Measurements from ENCODE around the gene ZBED4.

The ZBED4 gene

DNA sequence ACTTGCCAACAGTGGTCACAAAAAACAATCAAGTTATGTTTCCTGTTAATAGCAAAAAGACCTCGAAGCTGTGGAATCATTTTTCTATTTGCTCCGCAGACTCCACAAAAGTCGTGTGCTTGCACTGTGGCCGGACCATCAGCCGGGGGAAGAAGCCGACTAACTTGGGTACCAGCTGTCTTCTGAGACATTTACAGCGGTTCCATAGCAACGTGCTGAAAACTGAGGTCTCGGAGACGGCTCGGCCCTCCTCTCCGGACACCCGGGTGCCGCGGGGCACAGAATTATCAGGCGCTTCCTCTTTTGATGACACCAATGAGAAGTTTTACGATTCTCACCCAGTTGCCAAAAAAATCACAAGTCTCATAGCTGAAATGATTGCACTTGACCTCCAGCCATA lies 31.6 kb downstream of the ZBED4 start:
- H3K36me3 ChIP-seq (ENCODE audit: insufficient read depth, low read length) = peaks cover 65% of the 10 kb centered on the region
- H3K9ac ChIP-seq (ENCODE audit: low read depth, low read length) = no peak overlapping the region
- H3K9me3 ChIP-seq (replicated peaks; ENCODE audit: low read length) = no peaks in the 10 kb centered on the region
- H3K4me1 ChIP-seq (ENCODE audit: control insufficient read depth, insufficient read depth, low read length) = no peaks in the 10 kb centered on the region
- H3K4me3 ChIP-seq (ENCODE audit: low read length) = no peak overlapping the region
- no peaks in the 10 kb centered on the region for H3K27me3 ChIP-seq (ENCODE audit: control insufficient read depth, insufficient read depth, low read length)
- no peak overlapping the region for H3K4me2 ChIP-seq (ENCODE audit: low read length)

DNA sequence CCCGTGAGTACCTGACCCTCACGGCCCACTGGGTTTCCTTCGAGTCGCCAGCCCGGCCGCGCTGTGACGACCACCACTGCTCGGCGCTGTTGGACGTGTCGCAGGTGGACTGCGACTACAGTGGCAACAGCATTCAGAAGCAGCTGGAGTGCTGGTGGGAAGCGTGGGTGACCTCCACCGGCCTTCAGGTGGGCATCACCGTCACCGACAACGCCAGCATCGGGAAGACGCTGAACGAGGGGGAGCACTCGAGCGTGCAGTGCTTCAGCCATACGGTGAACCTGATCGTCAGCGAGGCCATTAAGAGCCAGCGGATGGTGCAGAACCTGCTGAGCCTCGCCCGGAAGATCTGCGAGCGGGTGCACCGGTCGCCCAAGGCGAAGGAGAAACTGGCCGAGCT lies 32.2 kb downstream of the ZBED4 start:
- no peak overlapping the region for H3K4me3 ChIP-seq (ENCODE audit: low read length)
- H3K9ac ChIP-seq (ENCODE audit: low read depth, low read length) = no peak overlapping the region
- no peaks in the 10 kb centered on the region for H3K9me3 ChIP-seq (replicated peaks; ENCODE audit: low read length)
- H3K36me3 ChIP-seq (ENCODE audit: insufficient read depth, low read length) = peaks cover 65% of the 10 kb centered on the region
- no peaks in the 10 kb centered on the region for H3K27me3 ChIP-seq (ENCODE audit: control insufficient read depth, insufficient read depth, low read length)
- H3K4me1 ChIP-seq (ENCODE audit: control insufficient read depth, insufficient read depth, low read length) = no peaks in the 10 kb centered on the region
- H3K4me2 ChIP-seq (ENCODE audit: low read length) = no peak overlapping the region

DNA sequence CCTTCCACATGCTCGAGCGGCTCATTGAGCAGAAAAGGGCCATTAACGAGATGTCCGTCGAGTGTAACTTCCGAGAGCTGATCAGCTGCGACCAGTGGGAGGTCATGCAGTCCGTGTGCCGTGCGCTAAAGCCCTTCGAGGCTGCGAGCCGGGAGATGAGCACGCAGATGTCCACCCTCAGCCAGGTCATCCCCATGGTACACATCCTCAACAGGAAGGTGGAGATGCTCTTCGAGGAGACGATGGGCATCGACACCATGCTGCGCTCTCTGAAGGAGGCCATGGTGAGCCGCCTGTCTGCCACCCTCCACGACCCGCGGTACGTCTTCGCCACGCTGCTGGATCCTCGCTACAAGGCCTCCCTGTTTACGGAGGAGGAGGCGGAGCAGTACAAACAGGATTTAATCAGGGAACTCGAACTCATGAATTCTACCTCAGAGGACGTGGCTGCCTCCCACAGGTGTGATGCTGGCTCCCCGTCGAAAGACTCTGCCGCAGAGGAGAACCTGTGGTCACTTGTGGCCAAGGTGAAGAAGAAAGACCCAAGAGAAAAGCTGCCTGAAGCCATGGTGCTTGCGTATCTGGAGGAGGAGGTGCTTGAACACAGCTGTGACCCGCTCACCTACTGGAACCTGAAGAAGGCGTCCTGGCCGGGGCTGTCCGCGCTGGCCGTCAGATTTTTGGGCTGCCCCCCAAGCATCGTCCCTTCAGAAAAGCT lies 32.9 kb downstream of the ZBED4 start:
- no peak overlapping the region for H3K9ac ChIP-seq (ENCODE audit: low read depth, low read length)
- H3K27me3 ChIP-seq (ENCODE audit: control insufficient read depth, insufficient read depth, low read length) = no peaks in the 10 kb centered on the region
- no peaks in the 10 kb centered on the region for H3K4me1 ChIP-seq (ENCODE audit: control insufficient read depth, insufficient read depth, low read length)
- H3K4me2 ChIP-seq (ENCODE audit: low read length) = no peak overlapping the region
- peaks cover 70% of the 10 kb centered on the region for H3K36me3 ChIP-seq (ENCODE audit: insufficient read depth, low read length)
- H3K4me3 ChIP-seq (ENCODE audit: low read length) = no peak overlapping the region
- no peaks in the 10 kb centered on the region for H3K9me3 ChIP-seq (replicated peaks; ENCODE audit: low read length)

DNA sequence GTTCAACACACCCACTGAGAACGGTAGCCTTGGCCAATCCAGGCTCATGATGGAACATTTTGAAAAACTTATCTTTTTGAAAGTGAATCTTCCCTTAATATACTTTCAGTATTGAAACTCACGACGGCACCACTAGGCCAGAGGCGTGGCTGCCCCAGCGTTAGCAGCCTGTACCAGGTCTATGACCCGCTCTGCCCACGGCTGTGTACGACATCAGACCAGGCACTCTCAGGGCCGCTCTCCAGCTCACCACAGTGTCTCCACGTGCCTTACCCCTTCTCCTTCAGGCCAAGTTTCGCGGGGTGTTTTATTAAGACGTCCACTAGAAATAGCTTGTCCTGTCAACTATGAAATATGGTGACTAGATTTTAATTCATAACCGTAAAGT lies 33.4 kb downstream of the ZBED4 start:
- Histone ChIP-seq H3K9ac (ENCODE audit: low read depth, low read length) (no peak overlapping the region), H3K9me3 (replicated peaks; ENCODE audit: low read length) (no peaks in the 10 kb centered on the region), H3K4me3 (ENCODE audit: low read length) (no peak overlapping the region), H3K36me3 (ENCODE audit: insufficient read depth, low read length) (peaks cover 72% of the 10 kb centered on the region), H3K4me1 (ENCODE audit: control insufficient read depth, insufficient read depth, low read length) (no peaks in the 10 kb centered on the region), H3K4me2 (ENCODE audit: low read length) (no peak overlapping the region), H3K27me3 (ENCODE audit: control insufficient read depth, insufficient read depth, low read length) (no peaks in the 10 kb centered on the region)

DNA sequence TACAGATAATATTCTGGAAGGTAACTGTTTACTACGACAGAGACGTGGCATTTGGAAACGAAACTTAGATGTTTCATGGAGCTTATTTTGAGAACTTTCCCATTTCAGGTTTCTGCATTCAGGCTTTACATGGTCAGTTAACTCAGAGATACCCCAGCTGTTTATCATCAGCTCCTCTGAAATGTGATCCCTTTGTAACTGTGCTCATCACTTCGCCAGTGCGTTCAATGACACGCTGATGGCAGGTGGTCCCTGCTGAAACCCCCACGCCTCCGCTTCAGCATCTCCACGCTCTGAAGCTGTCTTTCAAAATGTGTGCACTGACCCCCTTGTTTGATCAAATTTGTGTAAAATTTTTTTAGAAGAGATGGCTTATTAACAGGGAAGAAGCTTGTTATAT lies 34.1 kb downstream of the ZBED4 start:
- H3K4me1 ChIP-seq (ENCODE audit: control insufficient read depth, insufficient read depth, low read length) = no peaks in the 10 kb centered on the region
- H3K9ac ChIP-seq (ENCODE audit: low read depth, low read length) = no peak overlapping the region
- peaks cover 78% of the 10 kb centered on the region for H3K36me3 ChIP-seq (ENCODE audit: insufficient read depth, low read length)
- no peak overlapping the region for H3K4me2 ChIP-seq (ENCODE audit: low read length)
- no peaks in the 10 kb centered on the region for H3K27me3 ChIP-seq (ENCODE audit: control insufficient read depth, insufficient read depth, low read length)
- H3K9me3 ChIP-seq (replicated peaks; ENCODE audit: low read length) = no peaks in the 10 kb centered on the region
- H3K4me3 ChIP-seq (ENCODE audit: low read length) = no peak overlapping the region

GRCh38 chr22:49889071-49889470 lies 35.4 kb downstream of the ZBED4 start:
- Histone ChIP-seq H3K27me3 (ENCODE audit: control insufficient read depth, insufficient read depth, low read length) (no peaks in the 10 kb centered on the region), H3K4me3 (ENCODE audit: low read length) (no peak overlapping the region), H3K9ac (ENCODE audit: low read depth, low read length) (no peak overlapping the region), H3K4me2 (ENCODE audit: low read length) (no peak overlapping the region), H3K4me1 (ENCODE audit: control insufficient read depth, insufficient read depth, low read length) (no peaks in the 10 kb centered on the region), H3K9me3 (replicated peaks; ENCODE audit: low read length) (no peaks in the 10 kb centered on the region), H3K36me3 (ENCODE audit: insufficient read depth, low read length) (peaks cover 73% of the 10 kb centered on the region)

DNA sequence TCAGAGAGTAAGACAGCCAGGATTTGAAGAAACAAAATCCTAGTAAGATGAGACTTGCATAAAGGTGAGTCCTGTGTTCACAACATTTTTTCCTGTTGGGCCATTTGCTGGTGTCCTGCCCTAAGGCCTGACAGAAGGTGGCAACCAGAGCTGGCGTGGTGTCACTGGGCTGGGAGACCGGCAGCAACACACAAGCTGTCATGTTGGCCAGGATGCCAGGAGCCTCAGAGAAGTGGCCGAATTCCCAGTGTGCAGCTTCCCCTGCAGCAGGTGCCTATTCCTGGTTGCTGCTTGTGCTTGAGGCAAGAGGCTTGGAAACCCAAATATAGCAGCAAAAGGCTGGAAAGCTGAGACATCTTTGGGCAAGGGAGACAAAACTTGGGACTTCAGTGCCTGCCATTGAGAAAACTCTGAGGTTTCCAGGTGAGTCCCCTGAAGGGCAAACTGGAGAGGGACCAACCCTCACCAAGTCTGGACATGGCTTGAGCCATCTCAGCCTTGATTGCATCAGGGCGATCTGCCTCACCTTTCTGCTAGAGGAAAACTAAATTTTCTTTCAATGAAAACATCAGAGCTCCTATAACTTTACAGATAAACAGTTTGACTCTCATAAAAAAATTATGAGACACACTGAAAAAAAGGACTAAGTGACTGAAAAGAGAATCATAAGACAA lies 38.7 kb downstream of the ZBED4 start:
- Histone ChIP-seq H3K9me3 (replicated peaks; ENCODE audit: low read length) (no peaks in the 10 kb centered on the region), H3K4me2 (ENCODE audit: low read length) (no peak overlapping the region), H3K9ac (ENCODE audit: low read depth, low read length) (no peak overlapping the region), H3K27me3 (ENCODE audit: control insufficient read depth, insufficient read depth, low read length) (no peaks in the 10 kb centered on the region), H3K4me1 (ENCODE audit: control insufficient read depth, insufficient read depth, low read length) (no peaks in the 10 kb centered on the region), H3K36me3 (ENCODE audit: insufficient read depth, low read length) (peaks cover 47% of the 10 kb centered on the region), H3K4me3 (ENCODE audit: low read length) (no peak overlapping the region)

DNA sequence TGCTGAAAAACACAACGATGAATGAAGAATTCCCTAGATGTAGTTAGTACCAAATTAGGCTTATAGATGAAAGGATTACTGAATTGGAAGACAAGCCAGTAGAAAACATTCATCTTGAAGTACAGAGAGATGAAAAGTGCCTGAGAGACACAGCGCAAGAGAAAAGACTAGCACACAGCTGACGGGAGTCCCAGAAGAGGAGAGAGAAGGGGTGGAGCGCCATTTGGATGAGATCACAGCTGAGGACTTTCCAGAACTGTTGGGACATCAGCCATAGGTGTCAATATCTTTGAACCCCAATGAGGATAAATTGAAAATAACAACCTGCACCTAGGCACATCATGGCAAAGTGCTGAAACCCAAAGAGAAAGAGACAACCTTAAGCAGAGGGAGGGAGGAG lies 39.4 kb downstream of the ZBED4 start:
- H3K36me3 ChIP-seq (ENCODE audit: insufficient read depth, low read length) = peaks cover 41% of the 10 kb centered on the region
- no peaks in the 10 kb centered on the region for H3K27me3 ChIP-seq (ENCODE audit: control insufficient read depth, insufficient read depth, low read length)
- H3K4me3 ChIP-seq (ENCODE audit: low read length) = no peak overlapping the region

GRCh38 chr22:49894322-49895054 lies 40.8 kb downstream of the ZBED4 start:
- Histone ChIP-seq H3K9ac (ENCODE audit: low read depth, low read length) (no peak overlapping the region), H3K4me3 (ENCODE audit: low read length) (no peak overlapping the region), H3K4me1 (ENCODE audit: control insufficient read depth, insufficient read depth, low read length) (no peaks in the 10 kb centered on the region), H3K36me3 (ENCODE audit: insufficient read depth, low read length) (peaks cover 33% of the 10 kb centered on the region), H3K27me3 (ENCODE audit: control insufficient read depth, insufficient read depth, low read length) (no peaks in the 10 kb centered on the region), H3K9me3 (replicated peaks; ENCODE audit: low read length) (no peaks in the 10 kb centered on the region), H3K4me2 (ENCODE audit: low read length) (no peak overlapping the region)

More for the DNA sequence above, 39.4 kb downstream of the ZBED4 start:
- Histone ChIP-seq H3K4me2 (ENCODE audit: low read length) (no peak overlapping the region), H3K9me3 (replicated peaks; ENCODE audit: low read length) (no peaks in the 10 kb centered on the region), H3K4me1 (ENCODE audit: control insufficient read depth, insufficient read depth, low read length) (no peaks in the 10 kb centered on the region), H3K9ac (ENCODE audit: low read depth, low read length) (no peak overlapping the region)

- Histone ChIP-seq H3K36me3 (ENCODE audit: insufficient read depth, low read length) (peaks cover 29% of the 10 kb centered on the region), H3K4me3 (ENCODE audit: low read length) (no peak overlapping the region), H3K9me3 (replicated peaks; ENCODE audit: low read length) (no peaks in the 10 kb centered on the region), H3K4me1 (ENCODE audit: control insufficient read depth, insufficient read depth, low read length) (no peaks in the 10 kb centered on the region), H3K9ac (ENCODE audit: low read depth, low read length) (no peak overlapping the region), H3K27me3 (ENCODE audit: control insufficient read depth, insufficient read depth, low read length) (no peaks in the 10 kb centered on the region), H3K4me2 (ENCODE audit: low read length) (no peak overlapping the region)
These were observed 42.6 kb downstream of the ZBED4 start for GRCh38 chr22:49896201-49896600.

DNA sequence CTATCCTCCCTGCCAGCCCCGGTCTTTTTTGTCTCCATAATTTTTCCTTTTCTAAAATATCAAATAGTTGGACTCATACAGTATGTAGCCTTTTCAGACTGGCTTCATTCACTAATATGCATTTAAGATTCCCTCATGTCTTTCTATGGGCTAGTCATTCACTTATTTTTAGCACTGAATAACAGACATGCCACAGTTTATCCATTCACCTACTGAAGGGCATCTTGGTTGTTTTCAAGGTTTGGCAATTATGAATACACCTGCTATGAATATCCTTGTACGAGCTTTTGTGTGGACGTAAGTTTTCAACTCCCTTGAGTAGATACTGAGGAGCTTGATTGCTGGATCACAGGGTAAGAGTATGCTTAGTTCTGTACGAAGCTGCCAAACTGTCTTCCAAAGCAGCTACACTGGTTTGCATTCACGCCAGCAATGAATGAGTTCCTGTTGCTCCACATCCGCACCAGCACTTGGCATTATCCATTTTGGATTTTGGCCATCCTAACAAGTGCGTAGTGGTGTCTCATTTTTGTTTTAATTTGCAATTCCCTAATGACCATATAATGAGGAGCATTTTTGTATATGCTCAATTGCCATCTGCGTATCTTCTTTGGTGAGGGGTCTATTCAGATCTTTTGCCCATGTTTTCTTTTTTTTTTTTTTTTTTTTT lies 43.5 kb downstream of the ZBED4 start:
- H3K36me3 ChIP-seq (ENCODE audit: insufficient read depth, low read length) = peaks cover 30% of the 10 kb centered on the region
- H3K4me3 ChIP-seq (ENCODE audit: low read length) = no peak overlapping the region
- H3K9ac ChIP-seq (ENCODE audit: low read depth, low read length) = no peak overlapping the region
- H3K27me3 ChIP-seq (ENCODE audit: control insufficient read depth, insufficient read depth, low read length) = no peaks in the 10 kb centered on the region
- no peaks in the 10 kb centered on the region for H3K4me1 ChIP-seq (ENCODE audit: control insufficient read depth, insufficient read depth, low read length)
- H3K4me2 ChIP-seq (ENCODE audit: low read length) = no peak overlapping the region
- H3K9me3 ChIP-seq (replicated peaks; ENCODE audit: low read length) = no peaks in the 10 kb centered on the region
